Panc1 (cell line): Measurements from ENCODE around the gene GYPA.
"Not testable (repeated sequence)": the region's sequence is repeated elsewhere in the genome, so short reads cannot be mapped to it uniquely, and the experiment has no call there.

Experiments used
- CTCF ChIP-seq: fragments of 450-650 bp; IDR thresholded peaks from 2 replicates; pipeline ENCODE4 v1.5.1; 2017; ENCODE audit warnings: mild to moderate bottlenecking
- POLR2AphosphoS5 ChIP-seq: IDR thresholded peaks from 2 replicates; pipeline ENCODE4 v1.6.1; 2012; ENCODE audit warnings: mild to moderate bottlenecking, low read depth, low read length, moderate library complexity
- REST ChIP-seq, 2 experiments: IDR thresholded peaks; 2 replicates each; pipeline ENCODE4 v1.6.1; 2011 to 2012; ENCODE audit warnings: low read depth in 2 of 2, control low read depth in 1 of 2, low read length in 1 of 2, mild to moderate bottlenecking in 1 of 2, moderate library complexity in 1 of 2; ENCODE audit not compliant: insufficient read depth in 1 of 2
- SIN3A ChIP-seq: IDR thresholded peaks from 2 replicates; pipeline ENCODE4 v1.6.1; 2012; ENCODE audit warnings: low read depth, mild to moderate bottlenecking, low read length, moderate library complexity, borderline replicate concordance; ENCODE audit not compliant: insufficient read depth
- TCF7L2 ChIP-seq: IDR thresholded peaks from 2 replicates; pipeline ENCODE4 v1.6.1; 2011; ENCODE audit warnings: mild to moderate bottlenecking, low read depth, low read length, inconsistent platforms

GRCh38 chr4:144139991-144140390 is 527 bp downstream of the GYPA start:
- not testable (repeated sequence) for TF ChIP-seq CTCF; REST (IDR thresholded peaks at IDR 0.05; ENCODE audit: insufficient read depth in 1 of 2, low read depth in 2 of 2, low read length in 1 of 2); POLR2AphosphoS5; TCF7L2; SIN3A
